Stimulated activated CD4-positive, alpha-beta T cell treated with anti-CD3 and anti-CD28 coated beads, Interleukin-4, amount 100 ng/mL, for 24 hours (primary cell): Measurements from ENCODE around the gene RPL15.

ENCODE experiments used
- DNase-seq: peaks from one replicate; pipeline ENCODE4 v3.0.0-alpha.2; 2020

The RPL15 gene

DNA sequence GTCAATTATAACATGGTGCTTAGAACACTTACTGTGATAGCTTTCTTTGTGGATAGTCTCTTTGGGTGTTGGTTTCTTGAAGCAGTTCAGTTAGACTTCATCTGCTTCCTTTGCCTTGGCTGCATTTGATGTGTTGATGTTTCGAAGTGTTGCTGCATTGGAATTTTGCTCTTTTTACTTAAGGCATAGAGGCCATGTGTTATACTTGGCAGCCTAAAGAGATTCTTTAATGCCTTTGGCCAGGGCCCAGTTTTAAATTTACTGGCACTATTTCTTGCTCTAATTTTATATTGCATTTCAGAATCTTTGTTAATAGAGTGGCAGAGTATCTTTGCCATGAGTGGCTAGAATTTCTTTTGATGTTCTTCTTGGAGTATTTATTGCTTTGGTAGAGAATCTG lies 49.4 kb downstream of the RPL15 start:
- no peak for DNase-seq

- DNase-seq = no peak
Measured at GRCh38 chr3:23968463-23969184, 51.7 kb downstream of the RPL15 start.

- DNase-seq = no peak
Measured at GRCh38 chr3:23969393-23969792, 52.5 kb downstream of the RPL15 start.
